K562 (cell line): ENCODE data around the gene CPSF6. TPM values are rescaled to one million over a fixed set of nuclear protein-coding genes. Genes with fewer than 3 reads are reported as not detected.

Experiments used
- ATAC-seq: fragments of 200-7000 bp; cut with Tn5 transposase; 3 replicates; pipeline ENCODE4 v1.9.1; 2020; ENCODE audit warnings: moderate library complexity
- BruUV-seq: library from RNA; stranded (reverse); fragments of 400-500 nt; replicated peaks from 2 replicates; lab custom pipeline; 2021; lab: Mats Ljungman, UMichigan
- CTCF ChIA-PET: fragments of 300-600 bp; formaldehyde crosslinking; extraction: SDS; loops from one replicate; lab custom pipeline; 2021; ENCODE audit warnings: low intra/inter-chr PET ratio; lab: Yijun Ruan, JAX
- POLR2A ChIA-PET: fragments of 300-600, 350-650 bp; sonication (Branson Sonifier 250); formaldehyde crosslinking; extraction: SDS; loops from one replicate; lab custom pipeline; 2021; ENCODE audit warnings: antibody characterized with exemption, inconsistent platforms; lab: Yijun Ruan, JAX
- DNase-seq, 4 experiments: peaks; one replicate each; pipeline versions ENCODE4 v3.0.0 to v3.0.0-alpha.2; 2011 to 2018; ENCODE audit warnings: low spot score in 3 of 4, mixed read lengths in 3 of 4; ENCODE audit errors: extremely low read depth in 1 of 4
- FAIRE-seq: peaks from 2 replicates; lab custom pipeline; 2011; peaks lifted over from hg19 to GRCh38; lab: Jason Lieb, UNC
- H2AFZ ChIP-seq: 2 replicates; pipeline ENCODE4 v1.6.0; 2011; ENCODE audit warnings: low read depth, low read length, control low read depth, inconsistent platforms
- H3K27ac ChIP-seq: fragments of 200-600 bp; 3 replicates; pipeline ENCODE4 v1.8.0; 2011; ENCODE audit warnings: low read depth, mild to moderate bottlenecking, control low read depth, inconsistent platforms, low read length, moderate library complexity, mixed read lengths; ENCODE audit errors: extremely low read depth
- H3K27me3 ChIP-seq, 2 experiments: fragments of 300-600 bp in 1 of 2; 2 replicates in 1 of 2; 3 replicates in 1 of 2; pipeline versions ENCODE4 v1.6.0 to v1.8.0; 2011; ENCODE audit warnings: inconsistent platforms in 2 of 2, low read length in 2 of 2, mild to moderate bottlenecking in 1 of 2, mixed read lengths in 1 of 2, moderate library complexity in 1 of 2; ENCODE audit not compliant: control insufficient read depth in 2 of 2, insufficient read depth in 2 of 2
- H3K36me3 ChIP-seq: fragments of 300-600 bp; 3 replicates; pipeline ENCODE4 v1.8.0; 2011; ENCODE audit warnings: mild to moderate bottlenecking, low read length, inconsistent platforms; ENCODE audit not compliant: control insufficient read depth, insufficient read depth
- H3K4me1 ChIP-seq, 2 experiments: fragments of 200-600 bp in 1 of 2; replicated peaks in 1 of 2; 2 replicates in 1 of 2; 3 replicates in 1 of 2; pipeline versions ENCODE4 v1.5.1 to v1.8.0; 2011; ENCODE audit warnings: inconsistent platforms in 2 of 2, low read length in 2 of 2, mild to moderate bottlenecking in 1 of 2, mixed read lengths in 1 of 2, moderate library complexity in 1 of 2; ENCODE audit not compliant: control insufficient read depth in 2 of 2, insufficient read depth in 2 of 2
- H3K4me2 ChIP-seq: 2 replicates; pipeline ENCODE4 v1.6.1; 2011; ENCODE audit warnings: low read length, control low read depth, inconsistent platforms, mixed read lengths; ENCODE audit not compliant: insufficient read depth
- H3K4me3 ChIP-seq: fragments of 200-600 bp; sonication (generic), shearing (Covaris generic); 2 replicates; pipeline ENCODE4 v1.5.1; 2016; ENCODE audit warnings: control low read depth, inconsistent platforms
- H3K79me2 ChIP-seq: fragments of 200-600 bp; 3 replicates; pipeline ENCODE4 v1.8.0; 2011; ENCODE audit warnings: low read length, inconsistent platforms; ENCODE audit not compliant: control insufficient read depth, insufficient read depth
- H3K9ac ChIP-seq, 2 experiments: 2 replicates each; pipeline versions ENCODE4 v1.6.0 to v1.6.1; 2011; ENCODE audit warnings: low read depth in 2 of 2, low read length in 2 of 2, control low read depth in 1 of 2, inconsistent platforms in 1 of 2, mild to moderate bottlenecking in 1 of 2, mixed read lengths in 1 of 2; ENCODE audit not compliant: insufficient read depth in 1 of 2
- H3K9me1 ChIP-seq: one replicate; pipeline ENCODE4 v1.6.0; 2011; ENCODE audit warnings: inconsistent platforms, mild to moderate bottlenecking, low read length, moderate library complexity; ENCODE audit not compliant: control insufficient read depth, insufficient read depth
- H3K9me3 ChIP-seq: replicated peaks from 2 replicates; pipeline ENCODE4 v1.5.1; 2011; ENCODE audit warnings: low read depth, low read length, inconsistent platforms; ENCODE audit not compliant: control insufficient read depth, insufficient read depth
- H4K20me1 ChIP-seq: replicated peaks from 2 replicates; pipeline ENCODE4 v1.6.1; 2011; ENCODE audit warnings: low read length, inconsistent platforms, mixed read lengths; ENCODE audit not compliant: control insufficient read depth, insufficient read depth
- HMGN3 ChIP-seq: IDR thresholded peaks from 2 replicates; pipeline ENCODE4 v1.6.1; 2011; ENCODE audit warnings: borderline replicate concordance, low read depth, mild to moderate bottlenecking, mixed read lengths, low read length; ENCODE audit not compliant: insufficient read length; ENCODE audit errors: extremely low read depth
- MTA3 ChIP-seq: fragments of 450-650 bp; formaldehyde crosslinking; IDR thresholded peaks from 2 replicates; pipeline ENCODE4 v1.6.1; 2017; ENCODE audit warnings: mild to moderate bottlenecking, borderline replicate concordance
- NR4A1 ChIP-seq, 2 experiments: fragments of 250-450 bp in 1 of 2; fragments of 450-650 bp in 1 of 2; sonication (Bioruptor Pico) in 1 of 2; IDR thresholded peaks; 2 replicates each; pipeline versions ENCODE4 v1.4.0 to v1.6.1; 2016 to 2020; ENCODE audit warnings: mild to moderate bottlenecking in 2 of 2, missing compliant biosample characterization in 1 of 2, missing genetic modification characterization in 1 of 2, moderate library complexity in 1 of 2
- PHF20 ChIP-seq: fragments of 450-650 bp; IDR thresholded peaks from 2 replicates; pipeline ENCODE4 v1.6.1; 2018; ENCODE audit not compliant: partially characterized antibody
- POLR2B ChIP-seq: fragments of 450-650 bp; IDR thresholded peaks from 2 replicates; pipeline ENCODE4 v1.6.1; 2018; ENCODE audit warnings: low read depth; ENCODE audit not compliant: partially characterized antibody
- PYGO2 ChIP-seq: fragments of 450-650 bp; IDR thresholded peaks from 2 replicates; pipeline ENCODE4 v1.6.1; 2016; ENCODE audit warnings: mild to moderate bottlenecking, missing genetic modification characterization, moderate library complexity, missing compliant biosample characterization
- SRSF3 ChIP-seq: fragments of 200-400 bp; formaldehyde crosslinking; IDR thresholded peaks from 2 replicates; pipeline ENCODE4 v1.6.1; 2016; ENCODE audit warnings: mild to moderate bottlenecking, low read length, moderate library complexity; ENCODE audit not compliant: insufficient read depth
- XRCC5 ChIP-seq: fragments of 200-400 bp; formaldehyde crosslinking; IDR thresholded peaks from 2 replicates; pipeline ENCODE4 v1.6.1; 2017; ENCODE audit warnings: low read depth, mild to moderate bottlenecking, low read length
- ZC3H11A ChIP-seq: IDR thresholded peaks from 2 replicates; pipeline ENCODE4 v1.6.1; 2012; ENCODE audit warnings: low read depth, low read length, improper control_type of control experiment
- ZNF444 ChIP-seq: fragments of 250-450 bp; sonication (Bioruptor Pico); IDR thresholded peaks from 2 replicates; pipeline ENCODE4 v1.4.0; 2020; ENCODE audit warnings: mild to moderate bottlenecking, moderate library complexity
- ZNF75A ChIP-seq: fragments of 450-650 bp; formaldehyde crosslinking; IDR thresholded peaks from 2 replicates; pipeline ENCODE4 v1.4.0; 2020; ENCODE audit warnings: mild to moderate bottlenecking
- WGBS: fragments of 100-300 bp; shearing (Covaris generic); methylation state at CpG from one replicate; pipeline ENCODE4 v1.1.6; 2016; ENCODE audit warnings: low coverage, mixed read lengths; ENCODE audit not compliant: insufficient coverage; ENCODE audit errors: missing lambda C conversion rate; 5-methylcytosine and 5-hydroxymethylcytosine counted together
- in situ Hi-C: fragments of 300-500 bp; cut with MboI; formaldehyde crosslinking; loops from 4 replicates; pipeline ENCODE4 v1.15.0; 2018; ENCODE audit warnings: inconsistent platforms, mixed read lengths
- intact Hi-C: fragments of 100-400 bp; cut with micrococcal nuclease; formaldehyde crosslinking; loops from 2 replicates; pipeline ENCODE4 v1.14.2; 2022
- polyA plus RNA-seq, 8 experiments: library from polyadenylated mRNA; depleted of rRNA in 4 of 8; stranded (reverse) in 5 of 8; unstranded in 3 of 8; fragments of >200 nt; fragmentation: Nextera tagmentation in 2 of 8; fragmentation: Illumina TruSeq in 1 of 8; extraction: Ambion mirVana in 2 of 8; extraction: Trizol in 1 of 8; gene quantifications; 2 replicates each; pipeline versions ENCODE4 v1.2.1 to v1.2.3, GENCODE V29; 2011 to 2014; ENCODE audit warnings: inconsistent platforms in 1 of 8, missing spikeins in 1 of 8
- total RNA-seq, 7 experiments: library from RNA; depleted of rRNA in 6 of 7; stranded (reverse); fragments of >200 nt in 6 of 7; fragmentation: Illumina TruSeq in 2 of 7; extraction: Trizol in 2 of 7; gene quantifications; 2 replicates each; pipeline versions ENCODE4 v1.2.1 to v1.2.3, GENCODE V29; 2011 to 2021; ENCODE audit warnings: low replicate concordance in 1 of 7
- TF ChIP-seq, protein P1 (sequence below), 3 experiments: IDR thresholded peaks in 2 of 3; conservative IDR thresholded peaks in 1 of 3; 2 replicates each; pipeline ENCODE4 v1.5.1; 2011 to 2012; ENCODE audit warnings: low read length in 3 of 3, mild to moderate bottlenecking in 3 of 3, control low read depth in 2 of 3, improper control_type of control experiment in 1 of 3, inconsistent platforms in 1 of 3, low read depth in 1 of 3, mixed read lengths in 1 of 3, moderate library complexity in 1 of 3; ENCODE audit not compliant: insufficient read depth in 2 of 3
- TF ChIP-seq, protein P2 (sequence below): fragments of 450-650 bp; IDR thresholded peaks from 2 replicates; pipeline ENCODE4 v1.6.1; 2016; ENCODE audit warnings: low read depth, mild to moderate bottlenecking, moderate library complexity
- TF ChIP-seq, protein P3 (sequence below): sonication (generic); formaldehyde crosslinking; IDR thresholded peaks from 2 replicates; pipeline ENCODE4 v1.5.0; 2020; ENCODE audit warnings: missing genetic modification reagents
- TF ChIP-seq, protein P4 (sequence below): fragments of 250-450 bp; sonication (Bioruptor Pico); IDR thresholded peaks from 2 replicates; pipeline ENCODE4 v1.8.0; 2022; ENCODE audit warnings: inconsistent platforms

The CPSF6 gene
- total and polyA plus RNA-seq, 9 of the 15 experiments (the other 6 are each of a cell fraction or from before 2014, with no cell fraction given): 34.3 to 129 (median 77.8) TPM

DNA sequence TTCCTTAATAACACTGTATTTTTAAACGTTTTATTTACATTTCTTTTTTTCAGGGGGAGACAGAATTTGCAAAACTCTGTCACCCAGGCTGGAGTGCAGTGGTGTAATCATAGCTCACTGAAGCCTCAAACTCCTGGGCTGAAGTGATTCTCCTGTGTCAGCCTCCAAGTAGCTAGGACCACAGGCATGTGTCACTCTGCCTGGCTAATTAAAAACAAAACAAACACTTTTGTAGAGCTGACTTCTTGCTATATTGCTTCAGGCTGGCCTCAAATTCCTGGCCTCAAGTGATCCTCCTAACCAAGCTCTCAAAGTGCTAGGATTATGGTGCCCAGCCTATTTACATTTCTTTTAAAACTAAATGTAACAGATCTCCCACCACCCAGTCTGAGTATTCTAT is 12.7 kb downstream of the CPSF6 start:
- no peak overlapping the region for H2AFZ ChIP-seq
- no TSS peak for BruUV-seq
- no peak overlapping the region for H3K4me3 ChIP-seq
- WGBS: 7% methylated on average over 1 of the region's 1 CpG
- intact Hi-C loops (loop anchor here (5.0 kb wide), 1 partner anchor 390 kb away; no protein-coding TSS in a partner anchor), in situ Hi-C loops (no loop called here)
- peak overlapping the region; percentile 26; the same call in 1 of the 3 replicates for H3K27ac ChIP-seq
- H3K9me1 ChIP-seq: no peaks in the 10 kb centered on the region
- H3K27me3 ChIP-seq: no peaks in the 10 kb centered on the region
- FAIRE-seq (no peak), DNase-seq (peak in 1 of 4 experiments; percentile 12), ATAC-seq (peak; percentile 65)
- H4K20me1 ChIP-seq: no peaks in the 10 kb centered on the region; the same call in 1 of the 2 replicates
- CTCF ChIA-PET: interaction anchor here (0.9 kb wide), 1 partner anchor 95 kb away, joined by 6 read pairs; no protein-coding TSS in a partner anchor
- H3K79me2 ChIP-seq: peaks cover 87% of the 10 kb centered on the region
- no peaks in the 10 kb centered on the region; the same call in 1 of the 2 replicates for H3K9me3 ChIP-seq
- H3K4me2 ChIP-seq: no peak overlapping the region
- H3K4me1 ChIP-seq: no peaks in the 10 kb centered on the region; a peak in 1 of 5 replicates
- H3K36me3 ChIP-seq: peaks cover 69% of the 10 kb centered on the region
- H3K9ac ChIP-seq: no peak overlapping the region
- TF ChIP-seq, protein P1, sequence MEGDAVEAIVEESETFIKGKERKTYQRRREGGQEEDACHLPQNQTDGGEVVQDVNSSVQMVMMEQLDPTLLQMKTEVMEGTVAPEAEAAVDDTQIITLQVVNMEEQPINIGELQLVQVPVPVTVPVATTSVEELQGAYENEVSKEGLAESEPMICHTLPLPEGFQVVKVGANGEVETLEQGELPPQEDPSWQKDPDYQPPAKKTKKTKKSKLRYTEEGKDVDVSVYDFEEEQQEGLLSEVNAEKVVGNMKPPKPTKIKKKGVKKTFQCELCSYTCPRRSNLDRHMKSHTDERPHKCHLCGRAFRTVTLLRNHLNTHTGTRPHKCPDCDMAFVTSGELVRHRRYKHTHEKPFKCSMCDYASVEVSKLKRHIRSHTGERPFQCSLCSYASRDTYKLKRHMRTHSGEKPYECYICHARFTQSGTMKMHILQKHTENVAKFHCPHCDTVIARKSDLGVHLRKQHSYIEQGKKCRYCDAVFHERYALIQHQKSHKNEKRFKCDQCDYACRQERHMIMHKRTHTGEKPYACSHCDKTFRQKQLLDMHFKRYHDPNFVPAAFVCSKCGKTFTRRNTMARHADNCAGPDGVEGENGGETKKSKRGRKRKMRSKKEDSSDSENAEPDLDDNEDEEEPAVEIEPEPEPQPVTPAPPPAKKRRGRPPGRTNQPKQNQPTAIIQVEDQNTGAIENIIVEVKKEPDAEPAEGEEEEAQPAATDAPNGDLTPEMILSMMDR (IDR thresholded peaks at IDR 0.05 in 2 of 3, conservative IDR thresholded peaks at IDR 0.05 in 1 of 3; ENCODE audit: insufficient read depth in 2 of 3, low read depth in 1 of 3, low read length in 3 of 3): no peak
- TF ChIP-seq PHF20 (no peak), NR4A1 (CRISPR knock-in tag; IDR thresholded peaks at IDR 0.05) (no peak), NR4A1 (tag; IDR thresholded peaks at IDR 0.05) (no peak), POLR2B (no peak), MTA3 (no peak), SRSF3 (no peak), HMGN3 (no peak), ZC3H11A (no peak), XRCC5 (no peak), ZNF75A (CRISPR knock-in tag) (no peak), ZNF444 (CRISPR knock-in tag) (no peak), PYGO2 (tag) (no peak)
- TF ChIP-seq, protein P2, sequence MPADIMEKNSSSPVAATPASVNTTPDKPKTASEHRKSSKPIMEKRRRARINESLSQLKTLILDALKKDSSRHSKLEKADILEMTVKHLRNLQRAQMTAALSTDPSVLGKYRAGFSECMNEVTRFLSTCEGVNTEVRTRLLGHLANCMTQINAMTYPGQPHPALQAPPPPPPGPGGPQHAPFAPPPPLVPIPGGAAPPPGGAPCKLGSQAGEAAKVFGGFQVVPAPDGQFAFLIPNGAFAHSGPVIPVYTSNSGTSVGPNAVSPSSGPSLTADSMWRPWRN: no peak
- TF ChIP-seq, protein P3, sequence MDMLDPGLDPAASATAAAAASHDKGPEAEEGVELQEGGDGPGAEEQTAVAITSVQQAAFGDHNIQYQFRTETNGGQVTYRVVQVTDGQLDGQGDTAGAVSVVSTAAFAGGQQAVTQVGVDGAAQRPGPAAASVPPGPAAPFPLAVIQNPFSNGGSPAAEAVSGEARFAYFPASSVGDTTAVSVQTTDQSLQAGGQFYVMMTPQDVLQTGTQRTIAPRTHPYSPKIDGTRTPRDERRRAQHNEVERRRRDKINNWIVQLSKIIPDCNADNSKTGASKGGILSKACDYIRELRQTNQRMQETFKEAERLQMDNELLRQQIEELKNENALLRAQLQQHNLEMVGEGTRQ (CRISPR knock-in tag): no peak
- TF ChIP-seq, protein P4, sequence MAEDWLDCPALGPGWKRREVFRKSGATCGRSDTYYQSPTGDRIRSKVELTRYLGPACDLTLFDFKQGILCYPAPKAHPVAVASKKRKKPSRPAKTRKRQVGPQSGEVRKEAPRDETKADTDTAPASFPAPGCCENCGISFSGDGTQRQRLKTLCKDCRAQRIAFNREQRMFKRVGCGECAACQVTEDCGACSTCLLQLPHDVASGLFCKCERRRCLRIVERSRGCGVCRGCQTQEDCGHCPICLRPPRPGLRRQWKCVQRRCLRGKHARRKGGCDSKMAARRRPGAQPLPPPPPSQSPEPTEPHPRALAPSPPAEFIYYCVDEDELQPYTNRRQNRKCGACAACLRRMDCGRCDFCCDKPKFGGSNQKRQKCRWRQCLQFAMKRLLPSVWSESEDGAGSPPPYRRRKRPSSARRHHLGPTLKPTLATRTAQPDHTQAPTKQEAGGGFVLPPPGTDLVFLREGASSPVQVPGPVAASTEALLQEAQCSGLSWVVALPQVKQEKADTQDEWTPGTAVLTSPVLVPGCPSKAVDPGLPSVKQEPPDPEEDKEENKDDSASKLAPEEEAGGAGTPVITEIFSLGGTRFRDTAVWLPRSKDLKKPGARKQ (CRISPR knock-in tag): no peak
- POLR2A ChIA-PET: interaction anchor here (0.5 to 1.7 kb wide), 3 partner anchors 9 to 32 kb away, joined by 3 to 15 read pairs (median 4); no protein-coding TSS in a partner anchor
